SK-N-SH (cell line): ENCODE data around the gene SLC38A6. TPM values are rescaled to one million over a fixed set of nuclear protein-coding genes. Genes with fewer than 3 reads are reported as not detected.

ENCODE experiments used
- CTCF ChIA-PET: fragments of 300-600, 350-600 bp; formaldehyde crosslinking; extraction: SDS; loops from one replicate; lab custom pipeline; 2021; lab: Yijun Ruan, JAX
- POLR2A ChIA-PET: fragments of 350-600 bp; sonication (Branson Sonifier 250); formaldehyde crosslinking; extraction: SDS; loops from one replicate; lab custom pipeline; 2020; ENCODE audit warnings: antibody characterized with exemption, inconsistent platforms; lab: Yijun Ruan, JAX
- DNase-seq: peaks from one replicate; pipeline ENCODE4 v3.0.0; 2012
- H2AFZ ChIP-seq: fragments of 200-600 bp; sonication (generic); 2 replicates; pipeline ENCODE4 v1.8.1; 2016; ENCODE audit warnings: antibody characterized with exemption, mild to moderate bottlenecking, low read depth
- H3F3A ChIP-seq: fragments of 200-600 bp; sonication (generic); replicated peaks from 2 replicates; pipeline ENCODE3; 2016; ENCODE audit warnings: antibody characterized with exemption, mild to moderate bottlenecking; ENCODE audit not compliant: insufficient read depth
- H3K27ac ChIP-seq, 2 experiments: fragments of 200-500 bp in 1 of 2; fragments of 200-600 bp in 1 of 2; sonication (Bioruptor generic) in 1 of 2; sonication (generic), shearing (Covaris generic) in 1 of 2; 2 replicates each; pipeline versions ENCODE4 v1.5.1 to v1.6.1; 2014 to 2016; ENCODE audit warnings: low read depth in 2 of 2, inconsistent platforms in 1 of 2, low read length in 1 of 2, mild to moderate bottlenecking in 1 of 2, mixed read lengths in 1 of 2
- H3K27me3 ChIP-seq: fragments of 200-600 bp; sonication (generic), shearing (Covaris generic); 2 replicates; pipeline ENCODE4 v1.6.1; 2016; ENCODE audit warnings: mixed run types; ENCODE audit not compliant: insufficient read depth
- H3K36me3 ChIP-seq, 2 experiments: fragments of 200-500 bp in 1 of 2; fragments of 200-600 bp in 1 of 2; sonication (Bioruptor generic) in 1 of 2; sonication (generic) in 1 of 2; replicated peaks in 1 of 2; 2 replicates each; pipeline versions ENCODE3 to v1.5.1; 2014 to 2016; ENCODE audit warnings: low read length in 1 of 2, mild to moderate bottlenecking in 1 of 2; ENCODE audit not compliant: insufficient read depth in 2 of 2, control insufficient read depth in 1 of 2
- H3K4me1 ChIP-seq, 2 experiments: fragments of 200-500 bp in 1 of 2; fragments of 200-600 bp in 1 of 2; sonication (Bioruptor generic) in 1 of 2; sonication (generic), shearing (Covaris generic) in 1 of 2; 2 replicates each; pipeline versions ENCODE4 v1.5.1 to v1.6.1; 2014 to 2016; ENCODE audit warnings: low read depth in 1 of 2, low read length in 1 of 2, mixed run types in 1 of 2; ENCODE audit not compliant: insufficient read depth in 2 of 2, control insufficient read depth in 1 of 2
- H3K4me2 ChIP-seq: fragments of 200-600 bp; sonication (generic), shearing (Covaris generic); 2 replicates; pipeline ENCODE4 v1.6.1; 2017; ENCODE audit warnings: mixed run types
- H3K4me3 ChIP-seq, 2 experiments: fragments of 200-500 bp in 1 of 2; fragments of 200-600 bp in 1 of 2; sonication (Bioruptor generic) in 1 of 2; sonication (generic), shearing (Covaris generic) in 1 of 2; 2 replicates each; pipeline versions ENCODE4 v1.5.1 to v1.8.1; 2014 to 2016; ENCODE audit warnings: low read depth in 2 of 2, inconsistent platforms in 1 of 2, low read length in 1 of 2, mild to moderate bottlenecking in 1 of 2, mixed read lengths in 1 of 2, moderate library complexity in 1 of 2
- H3K79me2 ChIP-seq: fragments of 200-600 bp; sonication (generic); 2 replicates; pipeline ENCODE4 v1.8.1; 2017; ENCODE audit warnings: mild to moderate bottlenecking; ENCODE audit not compliant: insufficient read depth
- H3K9ac ChIP-seq: fragments of 200-600 bp; sonication (generic); 2 replicates; pipeline ENCODE4 v1.6.1; 2017; ENCODE audit warnings: mixed run types
- H3K9me2 ChIP-seq: fragments of 200-600 bp; sonication (generic); 2 replicates; pipeline ENCODE4 v1.6.1; 2017; ENCODE audit warnings: mixed run types
- H3K9me3 ChIP-seq: fragments of 200-600 bp; sonication (generic); 2 replicates; pipeline ENCODE4 v1.6.1; 2017; ENCODE audit warnings: mixed run types, mild to moderate bottlenecking, moderate library complexity
- H4K20me1 ChIP-seq: fragments of 200-600 bp; sonication (generic); 2 replicates; pipeline ENCODE4 v1.6.1; 2017; ENCODE audit warnings: mild to moderate bottlenecking, mixed run types; ENCODE audit not compliant: insufficient read depth
- ELF1 ChIP-seq: IDR thresholded peaks from 2 replicates; pipeline ENCODE4 v1.4.0; 2012
- EZH2phosphoT487 ChIP-seq: fragments of 200-600 bp; sonication (generic); IDR thresholded peaks from 2 replicates; pipeline ENCODE4 v1.6.1; 2017; ENCODE audit warnings: low read depth, mixed run types, mild to moderate bottlenecking, antibody characterized with exemption, moderate library complexity, borderline replicate concordance
- FOSL2 ChIP-seq: IDR thresholded peaks from 2 replicates; pipeline ENCODE4 v1.4.0; 2012; ENCODE audit warnings: low read depth, mild to moderate bottlenecking, moderate library complexity, borderline replicate concordance
- FOXM1 ChIP-seq: IDR thresholded peaks from 2 replicates; pipeline ENCODE4 v1.4.0; 2012; ENCODE audit warnings: low read depth, mild to moderate bottlenecking
- NFIC ChIP-seq: IDR thresholded peaks from 2 replicates; pipeline ENCODE4 v1.4.0; 2012; ENCODE audit warnings: borderline replicate concordance
- POLR2AphosphoS5 ChIP-seq: IDR thresholded peaks from 2 replicates; pipeline ENCODE4 v1.6.1; 2012; ENCODE audit warnings: low read depth, low read length
- RAD21 ChIP-seq: IDR thresholded peaks from 2 replicates; pipeline ENCODE4 v1.6.1; 2012; ENCODE audit warnings: mild to moderate bottlenecking, low read length
- RFX5 ChIP-seq: IDR thresholded peaks from 2 replicates; pipeline ENCODE4 v1.6.1; 2012; ENCODE audit warnings: mild to moderate bottlenecking, improper control_type of control experiment, low read length
- RXRA ChIP-seq: IDR thresholded peaks from 2 replicates; pipeline ENCODE4 v1.4.0; 2012; ENCODE audit warnings: low read depth, mild to moderate bottlenecking, borderline replicate concordance
- SIN3A ChIP-seq: IDR thresholded peaks from 2 replicates; pipeline ENCODE4 v1.6.1; 2012; ENCODE audit warnings: low read depth, mild to moderate bottlenecking, low read length, moderate library complexity, borderline replicate concordance
- SMC3 ChIP-seq: IDR thresholded peaks from 2 replicates; pipeline ENCODE4 v1.6.1; 2012; ENCODE audit warnings: low read depth, low read length, improper control_type of control experiment
- TAF1 ChIP-seq: IDR thresholded peaks from 2 replicates; pipeline ENCODE4 v1.6.1; 2012; ENCODE audit warnings: low read depth, mild to moderate bottlenecking, low read length, moderate library complexity, borderline replicate concordance
- WGBS: methylation state at CpG from one replicate; pipeline ENCODE4 v1.1.6; 2017; ENCODE audit warnings: low lambda C conversion rate; 5-methylcytosine and 5-hydroxymethylcytosine counted together
- polyA plus RNA-seq, 3 experiments: library from polyadenylated mRNA; depleted of rRNA; stranded (reverse); fragments of >200 nt; gene quantifications; 2 replicates each; pipeline ENCODE4 v1.2.3, GENCODE V29; 2012
- TF ChIP-seq, protein P1 (sequence below): IDR thresholded peaks from 2 replicates; pipeline ENCODE4 v1.4.0; 2012; ENCODE audit warnings: low read depth
- TF ChIP-seq, protein P2 (sequence below): IDR thresholded peaks from 2 replicates; pipeline ENCODE4 v1.4.0; 2012; ENCODE audit warnings: low read depth, borderline replicate concordance

SLC38A6 gene
- polyA plus RNA-seq, 1 of the 3 experiments (the other 2 are of a cell fraction): 10.4 TPM

DNA sequence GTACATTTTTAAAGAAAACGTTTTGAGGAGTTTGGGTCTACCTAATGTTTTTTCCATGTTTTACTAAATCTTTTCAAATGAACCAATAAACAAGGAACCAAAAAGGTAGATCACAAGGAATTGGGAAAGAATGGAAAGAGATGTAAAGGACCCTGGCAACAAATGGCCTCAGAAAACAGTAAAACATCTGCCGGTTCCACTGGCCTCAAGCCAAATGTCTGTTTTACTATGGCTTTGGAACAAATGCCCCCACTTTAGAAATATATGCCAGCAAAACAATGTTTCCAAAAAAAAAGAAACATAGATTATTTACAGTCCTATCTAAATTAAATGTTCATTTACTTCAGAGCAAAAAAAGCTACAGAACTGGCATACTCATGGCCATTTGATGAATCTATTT, 3.2 kb upstream of the SLC38A6 start:
- Histone ChIP-seq H3K4me1 (peaks cover 14 to 15% of the 10 kb centered on the region in 2 experiments; a peak in 3 of 4 replicates), H3K79me2 (peaks cover 53% of the 10 kb centered on the region), H3K4me3 (no peak overlapping the region; a peak in 1 of 4 replicates), H3K9ac (no peak overlapping the region), H3K9me2 (no peaks in the 10 kb centered on the region), H3K27me3 (no peaks in the 10 kb centered on the region), H3F3A (peaks cover 12% of the 10 kb centered on the region), H3K9me3 (no peaks in the 10 kb centered on the region), H3K36me3 (peaks cover 44 to 57% of the 10 kb centered on the region in 2 experiments), H3K4me2 (no peak overlapping the region), H2AFZ (no peak overlapping the region), H4K20me1 (no peaks in the 10 kb centered on the region), H3K27ac (no peak overlapping the region; a peak in 1 of 4 replicates)
- TF ChIP-seq NFIC (peak; percentile 53; the same call in 1 of the 2 replicates), FOSL2 (no peak)
- POLR2A ChIA-PET: no interaction called here
- peak; percentile 23 for DNase-seq
- WGBS: 45% methylated on average over 2 of the region's 2 CpGs
- CTCF ChIA-PET: no interaction called here

DNA sequence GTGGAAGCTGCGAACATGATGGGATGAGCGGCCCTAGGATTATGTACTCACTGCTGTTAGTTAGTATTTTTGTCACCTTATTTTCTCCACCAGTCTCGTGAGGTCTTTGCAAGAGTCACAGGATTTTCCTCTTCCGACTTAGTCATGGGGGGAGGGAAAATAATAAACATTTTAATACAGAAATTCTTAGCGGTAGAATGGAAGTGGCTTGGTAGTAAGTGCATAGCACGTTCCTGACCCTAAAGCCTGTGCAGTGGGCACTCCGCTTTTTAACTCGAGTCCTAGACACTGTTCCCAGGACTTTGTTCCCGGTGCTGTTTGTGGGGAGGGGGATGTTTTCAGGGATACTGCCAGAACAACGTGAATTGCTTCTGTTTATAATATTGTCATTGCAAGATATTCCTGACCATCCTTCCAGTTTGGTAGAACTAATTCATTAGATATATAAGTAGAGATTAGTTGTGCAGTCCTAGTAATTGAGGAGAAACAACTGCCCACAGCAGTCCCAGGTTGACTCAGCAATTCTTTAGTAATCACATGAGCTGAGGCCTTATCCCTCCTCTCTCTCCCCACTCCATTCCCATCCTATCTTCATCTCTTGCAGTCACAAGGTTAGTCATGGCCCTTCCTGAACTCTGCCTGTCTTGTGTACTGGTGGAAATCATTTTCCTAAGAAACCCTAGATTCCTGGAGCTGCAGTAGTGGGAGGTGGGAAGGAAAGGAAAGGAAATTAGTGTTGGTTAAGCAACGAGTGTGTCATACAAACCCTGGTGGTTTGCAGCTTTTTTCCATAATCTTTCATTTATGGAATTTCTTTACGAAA, 799 bp downstream of the SLC38A6 start:
- H3K4me2 ChIP-seq: peak overlapping the region; percentile 87
- H2AFZ ChIP-seq: peak overlapping the region; percentile 66; the same call in 1 of the 2 replicates
- TF ChIP-seq, protein P1, sequence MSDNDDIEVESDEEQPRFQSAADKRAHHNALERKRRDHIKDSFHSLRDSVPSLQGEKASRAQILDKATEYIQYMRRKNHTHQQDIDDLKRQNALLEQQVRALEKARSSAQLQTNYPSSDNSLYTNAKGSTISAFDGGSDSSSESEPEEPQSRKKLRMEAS: 0 out of 2 replicates have a peak, but pooled peaks have one; percentile 27
- peak; percentile 57; the same call in 1 of the 2 replicates for TF ChIP-seq SIN3A
- no peak for TF ChIP-seq ELF1
- TF ChIP-seq POLR2AphosphoS5: 0 out of 2 replicates have a peak, but pooled peaks have one; percentile 36
- TF ChIP-seq, protein P2, sequence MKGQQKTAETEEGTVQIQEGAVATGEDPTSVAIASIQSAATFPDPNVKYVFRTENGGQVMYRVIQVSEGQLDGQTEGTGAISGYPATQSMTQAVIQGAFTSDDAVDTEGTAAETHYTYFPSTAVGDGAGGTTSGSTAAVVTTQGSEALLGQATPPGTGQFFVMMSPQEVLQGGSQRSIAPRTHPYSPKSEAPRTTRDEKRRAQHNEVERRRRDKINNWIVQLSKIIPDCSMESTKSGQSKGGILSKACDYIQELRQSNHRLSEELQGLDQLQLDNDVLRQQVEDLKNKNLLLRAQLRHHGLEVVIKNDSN: peak; percentile 53; the same call in 1 of the 2 replicates
- no peak for TF ChIP-seq FOXM1
- H4K20me1 ChIP-seq: no peaks in the 10 kb centered on the region
- no peaks in the 10 kb centered on the region for H3K9me2 ChIP-seq
- peak overlapping the region; percentile 87 to 97 for H3K4me3 ChIP-seq
- H3K9ac ChIP-seq: peak overlapping the region; percentile 85
- H3K9me3 ChIP-seq: no peaks in the 10 kb centered on the region
- 4% methylated on average over 12 of the region's 12 CpGs for WGBS
- peak; percentile 11 for DNase-seq
- POLR2A ChIA-PET: no interaction called here
- peak overlapping the region; percentile 86 to 88 for H3K27ac ChIP-seq
- H3K4me1 ChIP-seq: peaks cover 12 to 32% of the 10 kb centered on the region in 2 experiments; a peak in 3 of 4 replicates
- CTCF ChIA-PET: interaction anchor here (0.9 to 1.5 kb wide), 3 partner anchors 14 to 341 kb away, joined by 3 to 5 read pairs (median 3); no protein-coding TSS in a partner anchor
- no peaks in the 10 kb centered on the region for H3K27me3 ChIP-seq
- H3K36me3 ChIP-seq: peaks cover 39 to 49% of the 10 kb centered on the region in 2 experiments
- peaks cover 67% of the 10 kb centered on the region for H3K79me2 ChIP-seq
- peaks cover 5% of the 10 kb centered on the region for H3F3A ChIP-seq

- H3K4me1 ChIP-seq: peaks cover 7 to 32% of the 10 kb centered on the region in 2 experiments; a peak in 3 of 4 replicates
- 92% methylated on average over 1 of the region's 1 CpG for WGBS
- H3K36me3 ChIP-seq: peaks cover 45 to 49% of the 10 kb centered on the region in 2 experiments
- H3K79me2 ChIP-seq: peaks cover 54% of the 10 kb centered on the region
- no peak overlapping the region for H3K27ac ChIP-seq
- H3K9me3 ChIP-seq: no peaks in the 10 kb centered on the region
- DNase-seq: no peak
- no peaks in the 10 kb centered on the region for H3K27me3 ChIP-seq
- H3K9ac ChIP-seq: no peak overlapping the region
- H4K20me1 ChIP-seq: no peaks in the 10 kb centered on the region
- H3K4me2 ChIP-seq: no peak overlapping the region
- H3K4me3 ChIP-seq: no peak overlapping the region
- H2AFZ ChIP-seq: no peak overlapping the region
- TF ChIP-seq RAD21 (no peak), POLR2AphosphoS5 (no peak), TAF1 (no peak), EZH2phosphoT487 (no peak), SMC3 (no peak), RFX5 (no peak), RXRA (no peak)
- H3F3A ChIP-seq: peaks cover 5% of the 10 kb centered on the region
- POLR2A ChIA-PET: no interaction called here
- CTCF ChIA-PET: no interaction called here
- no peaks in the 10 kb centered on the region for H3K9me2 ChIP-seq
These were observed 3.2 kb downstream of the SLC38A6 start for GRCh38 chr14:60984196-60984595.
